T-helper 2 cell treated with Interferon-gamma antibody and Interleukin-4, amounts not matched to agents 5 μg/mL and 100 μg/mL, for 36 hours (primary cell): ENCODE data around the gene SLC16A3.
A peak's percentile ranks its signal among the peaks of the same experiment; 100 is the strongest.

ENCODE experiments used
- DNase-seq: peaks from one replicate; pipeline ENCODE4 v3.0.0; 2021; ENCODE audit warnings: low spot score
- H3K27ac Mint-ChIP-seq: one replicate; pipeline ENCODE4 v1.8.0; 2021; ENCODE audit warnings: mild to moderate bottlenecking, mixed read lengths
- H3K27me3 Mint-ChIP-seq: one replicate; pipeline ENCODE4 v1.8.0; 2021; ENCODE audit warnings: low read depth, mixed read lengths
- H3K36me3 Mint-ChIP-seq: one replicate; pipeline ENCODE4 v1.8.0; 2021; ENCODE audit warnings: low read depth, mixed read lengths
- H3K4me1 Mint-ChIP-seq: one replicate; pipeline ENCODE4 v1.8.0; 2021; ENCODE audit warnings: low read depth, mixed read lengths
- H3K4me3 Mint-ChIP-seq: one replicate; pipeline ENCODE4 v1.8.0; 2022; ENCODE audit warnings: mild to moderate bottlenecking, moderate library complexity, mixed read lengths
- H3K9me3 Mint-ChIP-seq: one replicate; pipeline ENCODE4 v1.8.0; 2021; ENCODE audit warnings: mixed read lengths

SLC16A3 gene

GRCh38 chr17:82232876-82233785 lies 4.3 kb downstream of the SLC16A3 start:
- Mint-ChIP-seq H3K36me3 (peaks cover 10% of the 10 kb centered on the region), H3K9me3 (no peaks in the 10 kb centered on the region), H3K27me3 (no peaks in the 10 kb centered on the region), H3K27ac (peak overlapping the region; percentile 63), H3K4me3 (peak overlapping the region; percentile 59), H3K4me1 (peaks cover 12% of the 10 kb centered on the region)
- no peak for DNase-seq

GRCh38 chr17:82234211-82235055 lies 5.6 kb downstream of the SLC16A3 start:
- Mint-ChIP-seq H3K4me3 (no peak overlapping the region), H3K27ac (no peak overlapping the region), H3K36me3 (peaks cover 14% of the 10 kb centered on the region), H3K4me1 (peaks cover 18% of the 10 kb centered on the region), H3K9me3 (no peaks in the 10 kb centered on the region), H3K27me3 (no peaks in the 10 kb centered on the region)
- DNase-seq = no peak

GRCh38 chr17:82235056-82235774 lies 6.4 kb downstream of the SLC16A3 start:
- Mint-ChIP-seq H3K4me1 (peaks cover 20% of the 10 kb centered on the region), H3K4me3 (no peak overlapping the region)

GRCh38 chr17:82235775-82236141 lies 6.9 kb downstream of the SLC16A3 start:
- Mint-ChIP-seq H3K27ac (peak overlapping the region; percentile 26), H3K4me1 (peaks cover 26% of the 10 kb centered on the region), H3K36me3 (peaks cover 14% of the 10 kb centered on the region), H3K4me3 (no peak overlapping the region), H3K27me3 (no peaks in the 10 kb centered on the region), H3K9me3 (no peaks in the 10 kb centered on the region)
- DNase-seq = no peak

More at GRCh38 chr17:82235056-82235774, 6.4 kb downstream of the SLC16A3 start:
- Mint-ChIP-seq H3K27ac (no peak overlapping the region), H3K36me3 (peaks cover 10% of the 10 kb centered on the region), H3K9me3 (no peaks in the 10 kb centered on the region), H3K27me3 (no peaks in the 10 kb centered on the region)
- no peak for DNase-seq

GRCh38 chr17:82236142-82236971 lies 7.5 kb downstream of the SLC16A3 start:
- no peak overlapping the region for H3K4me3 Mint-ChIP-seq
- DNase-seq = peak; percentile 62
- H3K4me1 Mint-ChIP-seq = peaks cover 26% of the 10 kb centered on the region
- no peaks in the 10 kb centered on the region for H3K9me3 Mint-ChIP-seq
- peak overlapping the region; percentile 26 for H3K27ac Mint-ChIP-seq
- H3K36me3 Mint-ChIP-seq = peaks cover 15% of the 10 kb centered on the region
- no peaks in the 10 kb centered on the region for H3K27me3 Mint-ChIP-seq

GRCh38 chr17:82237083-82237745 lies 8.4 kb downstream of the SLC16A3 start:
- H3K36me3 Mint-ChIP-seq = peaks cover 18% of the 10 kb centered on the region
- no peak for DNase-seq
- peaks cover 26% of the 10 kb centered on the region for H3K4me1 Mint-ChIP-seq
- H3K4me3 Mint-ChIP-seq = no peak overlapping the region
- H3K27ac Mint-ChIP-seq = no peak overlapping the region
- no peaks in the 10 kb centered on the region for H3K27me3 Mint-ChIP-seq
- H3K9me3 Mint-ChIP-seq = no peaks in the 10 kb centered on the region

DNA sequence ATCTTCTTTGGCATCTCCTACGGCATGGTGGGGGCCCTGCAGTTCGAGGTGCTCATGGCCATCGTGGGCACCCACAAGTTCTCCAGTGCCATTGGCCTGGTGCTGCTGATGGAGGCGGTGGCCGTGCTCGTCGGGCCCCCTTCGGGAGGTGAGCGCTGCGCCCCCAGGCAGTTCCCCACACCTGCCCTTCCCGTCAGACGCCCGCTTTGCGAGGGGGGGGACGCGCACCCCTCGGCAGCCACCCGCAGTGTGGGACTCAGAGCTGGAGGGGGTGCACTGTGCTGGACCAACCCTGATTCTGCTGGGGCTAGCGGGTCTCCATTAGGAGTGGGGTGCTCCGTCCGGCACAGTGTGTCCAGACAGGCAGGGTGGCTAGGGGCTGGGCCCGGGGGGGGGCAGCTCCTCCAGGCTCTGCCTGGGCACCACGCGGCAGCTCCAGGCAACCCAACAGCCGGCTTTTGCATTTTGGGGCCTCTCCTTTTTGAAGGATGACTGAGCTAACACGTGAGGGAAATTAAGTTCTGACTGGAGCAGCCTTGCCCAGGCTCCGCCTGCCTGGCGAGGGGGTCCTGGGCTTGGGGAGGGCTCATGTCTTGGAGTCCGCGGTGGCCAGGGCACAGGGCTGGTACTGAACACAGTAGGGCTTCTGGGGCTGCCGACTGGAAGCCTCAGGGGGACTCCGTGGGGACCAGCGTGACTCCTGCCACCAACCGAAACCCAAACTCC lies 9.1 kb downstream of the SLC16A3 start:
- no peaks in the 10 kb centered on the region for H3K27me3 Mint-ChIP-seq
- H3K36me3 Mint-ChIP-seq = peaks cover 21% of the 10 kb centered on the region
- peak overlapping the region; percentile 18 for H3K4me3 Mint-ChIP-seq
- H3K9me3 Mint-ChIP-seq = no peaks in the 10 kb centered on the region
- DNase-seq = no peak
- peak overlapping the region; percentile 62 for H3K27ac Mint-ChIP-seq
- peaks cover 29% of the 10 kb centered on the region for H3K4me1 Mint-ChIP-seq

- Mint-ChIP-seq H3K27me3 (no peaks in the 10 kb centered on the region), H3K4me3 (peak overlapping the region; percentile 76), H3K9me3 (no peaks in the 10 kb centered on the region), H3K4me1 (peaks cover 25% of the 10 kb centered on the region), H3K36me3 (peaks cover 20% of the 10 kb centered on the region), H3K27ac (peak overlapping the region; percentile 77)
- peak; percentile 71 for DNase-seq
Observed at GRCh38 chr17:82238472-82239201, 9.8 kb downstream of the SLC16A3 start.

GRCh38 chr17:82239401-82239925 lies 10.6 kb downstream of the SLC16A3 start:
- Mint-ChIP-seq H3K4me3 (peak overlapping the region; percentile 15), H3K36me3 (peaks cover 28% of the 10 kb centered on the region), H3K27ac (no peak overlapping the region), H3K27me3 (no peaks in the 10 kb centered on the region), H3K4me1 (peaks cover 25% of the 10 kb centered on the region), H3K9me3 (no peaks in the 10 kb centered on the region)
- DNase-seq = no peak

GRCh38 chr17:82239926-82240505 lies 11.2 kb downstream of the SLC16A3 start:
- Mint-ChIP-seq H3K9me3 (no peaks in the 10 kb centered on the region), H3K27ac (peak overlapping the region; percentile 78), H3K36me3 (peaks cover 34% of the 10 kb centered on the region), H3K4me1 (peaks cover 25% of the 10 kb centered on the region), H3K27me3 (no peaks in the 10 kb centered on the region), H3K4me3 (peak overlapping the region; percentile 34)
- DNase-seq = no peak

DNA sequence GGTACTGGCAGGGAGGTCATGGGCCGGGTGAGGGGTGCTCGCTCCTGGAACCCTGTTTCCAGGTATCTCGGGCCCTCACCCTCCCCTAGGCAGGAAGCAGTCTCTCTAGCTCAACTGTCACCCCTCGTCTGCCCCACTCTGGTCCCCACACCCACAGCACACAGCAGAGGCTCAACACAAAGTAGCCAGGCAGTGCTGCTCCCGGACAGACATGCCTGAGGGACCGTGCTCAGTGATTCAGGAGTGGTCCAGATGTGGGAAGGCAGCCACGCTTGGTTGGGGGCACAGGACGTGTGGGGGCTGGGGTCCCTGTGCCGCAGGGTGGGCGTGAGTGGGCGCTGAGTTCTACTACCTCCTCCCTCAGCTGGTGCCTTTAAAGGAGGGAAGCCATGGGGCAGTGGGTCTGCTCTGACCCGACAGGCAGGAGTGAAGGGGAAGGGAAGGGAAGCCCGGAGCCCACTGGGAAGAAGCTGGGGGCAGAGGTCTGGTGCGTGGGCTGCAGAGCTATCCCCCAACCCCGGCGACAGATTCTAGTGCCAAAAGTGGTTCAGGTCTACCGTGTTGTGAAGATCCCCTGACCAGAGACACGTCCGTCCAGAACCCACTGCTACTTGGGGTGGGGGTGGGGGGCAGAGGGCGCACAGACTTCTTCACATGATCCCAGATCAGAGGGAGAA lies 11.8 kb downstream of the SLC16A3 start:
- Mint-ChIP-seq H3K27ac (peak overlapping the region; percentile 78), H3K4me3 (peak overlapping the region; percentile 34), H3K36me3 (peaks cover 40% of the 10 kb centered on the region), H3K4me1 (peaks cover 25% of the 10 kb centered on the region), H3K9me3 (no peaks in the 10 kb centered on the region), H3K27me3 (no peaks in the 10 kb centered on the region)
- no peak for DNase-seq
